Hematopoietic multipotent progenitor cell treated with erythropoietin and hydrocortisone succinate and interleukin-3 and kit ligand, for 15 days (in vitro differentiated cells): Measurements from ENCODE around the gene ZCCHC8.
"Not testable (repeated sequence)": the region's sequence is repeated elsewhere in the genome, so short reads cannot be mapped to it uniquely, and the experiment has no call there.

Experiments used
- DNase-seq: peaks from one replicate; pipeline ENCODE4 v3.0.0-alpha.2; 2015; ENCODE audit warnings: low spot score

The ZCCHC8 gene

DNA sequence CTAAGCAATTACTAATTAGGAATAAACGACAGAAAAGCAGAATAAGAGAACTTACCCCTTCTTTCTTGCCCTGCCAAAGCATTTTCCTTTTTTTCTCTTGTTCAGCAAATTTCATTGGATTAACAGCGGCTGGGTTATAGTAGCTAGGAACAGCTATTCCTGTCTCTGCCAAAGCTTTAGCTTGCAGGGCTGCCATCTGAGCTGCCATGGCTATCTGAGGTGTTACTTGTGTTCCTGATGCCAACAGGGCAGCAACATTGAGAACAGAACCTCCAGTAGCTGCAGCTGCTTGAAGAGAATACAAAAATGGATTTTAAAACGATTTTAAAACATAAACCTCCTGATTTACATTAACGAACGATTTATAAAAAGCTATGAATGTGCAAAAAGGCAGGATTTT, 7.4 kb upstream of the ZCCHC8 start:
- DNase-seq = no peak

DNA sequence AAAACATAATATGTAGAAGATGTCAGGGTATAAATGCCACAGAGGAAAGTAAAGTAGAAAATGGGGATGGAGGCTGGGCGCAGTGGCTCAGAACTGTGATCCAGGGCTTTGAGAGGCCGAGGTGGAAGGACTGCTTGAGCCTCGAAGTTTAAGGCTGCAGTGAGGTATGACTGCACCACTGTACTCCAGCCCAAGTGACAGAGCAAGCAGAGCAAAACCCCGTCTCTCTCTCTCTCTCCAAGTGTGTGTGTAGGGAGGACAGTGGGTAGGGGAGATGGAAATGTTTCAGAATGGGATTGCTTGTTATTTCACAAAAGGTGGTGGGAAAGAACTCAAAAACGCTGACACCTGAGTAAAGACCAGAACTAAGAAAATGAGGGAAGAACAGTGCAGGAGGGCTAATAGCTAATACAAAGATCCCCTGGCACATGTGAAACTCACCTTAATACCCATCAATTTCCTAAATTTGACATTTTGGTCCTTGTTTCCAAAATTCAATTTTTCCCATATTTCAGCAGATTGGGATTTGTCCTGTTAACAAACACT, 5.7 kb upstream of the ZCCHC8 start:
- DNase-seq = no peak

- DNase-seq = no peak
These were observed 4.8 kb upstream of the ZCCHC8 start for GRCh38 chr12:122505419-122506051.

GRCh38 chr12:122503783-122504590, 3.3 kb upstream of the ZCCHC8 start:
- DNase-seq = no peak

DNA sequence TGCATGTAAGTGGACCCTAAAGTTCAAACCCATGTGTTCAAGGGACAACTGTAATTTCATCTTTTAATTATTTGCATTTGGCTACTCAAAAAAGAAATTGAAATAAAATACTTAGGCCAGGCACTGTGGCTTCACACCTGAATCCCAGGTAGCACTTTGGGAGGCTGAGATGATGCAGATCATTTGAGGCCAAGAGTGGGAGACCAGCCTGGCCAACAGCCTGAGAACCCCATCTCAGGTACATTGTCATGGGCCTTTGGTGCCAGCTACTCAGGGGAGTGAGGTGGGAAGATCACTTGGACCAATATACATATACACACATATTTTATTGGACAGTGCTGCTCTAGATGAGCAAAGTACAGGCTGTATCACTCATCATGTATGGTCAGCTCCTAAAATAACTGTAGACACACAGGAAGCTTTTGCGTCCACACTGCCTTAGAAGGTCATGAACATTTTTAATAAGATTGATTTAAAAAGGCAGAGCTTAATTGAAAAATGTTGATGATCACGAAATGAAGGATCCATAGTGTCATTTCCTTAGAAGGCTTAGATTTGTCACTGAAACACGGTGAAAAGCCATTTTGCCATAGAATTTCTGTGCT, 2.5 kb upstream of the ZCCHC8 start:
- DNase-seq = no peak

DNA sequence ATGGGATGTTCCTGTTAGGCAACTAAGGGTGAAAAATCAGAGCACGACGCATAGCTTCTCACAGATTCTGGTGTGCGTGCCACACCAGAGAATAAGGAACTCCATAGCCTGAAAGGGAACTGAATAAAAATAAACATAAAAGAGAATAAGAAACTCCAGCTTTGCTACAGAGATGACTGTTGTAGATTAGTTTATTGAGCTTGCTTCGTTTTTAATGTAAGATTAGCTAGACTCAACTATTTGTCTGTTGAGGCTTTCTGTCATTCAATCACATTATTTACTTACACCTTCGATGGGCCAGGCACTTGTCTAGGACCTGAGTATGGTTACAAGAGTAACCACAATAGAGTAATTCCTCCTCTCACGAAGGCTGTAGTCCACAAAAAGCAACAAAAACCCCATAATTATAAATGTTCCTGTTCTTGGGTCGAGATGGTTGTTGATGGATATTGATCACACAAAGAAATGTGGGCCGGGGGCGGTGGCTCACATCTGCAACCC, 807 bp upstream of the ZCCHC8 start:
- DNase-seq = no peak

DNA sequence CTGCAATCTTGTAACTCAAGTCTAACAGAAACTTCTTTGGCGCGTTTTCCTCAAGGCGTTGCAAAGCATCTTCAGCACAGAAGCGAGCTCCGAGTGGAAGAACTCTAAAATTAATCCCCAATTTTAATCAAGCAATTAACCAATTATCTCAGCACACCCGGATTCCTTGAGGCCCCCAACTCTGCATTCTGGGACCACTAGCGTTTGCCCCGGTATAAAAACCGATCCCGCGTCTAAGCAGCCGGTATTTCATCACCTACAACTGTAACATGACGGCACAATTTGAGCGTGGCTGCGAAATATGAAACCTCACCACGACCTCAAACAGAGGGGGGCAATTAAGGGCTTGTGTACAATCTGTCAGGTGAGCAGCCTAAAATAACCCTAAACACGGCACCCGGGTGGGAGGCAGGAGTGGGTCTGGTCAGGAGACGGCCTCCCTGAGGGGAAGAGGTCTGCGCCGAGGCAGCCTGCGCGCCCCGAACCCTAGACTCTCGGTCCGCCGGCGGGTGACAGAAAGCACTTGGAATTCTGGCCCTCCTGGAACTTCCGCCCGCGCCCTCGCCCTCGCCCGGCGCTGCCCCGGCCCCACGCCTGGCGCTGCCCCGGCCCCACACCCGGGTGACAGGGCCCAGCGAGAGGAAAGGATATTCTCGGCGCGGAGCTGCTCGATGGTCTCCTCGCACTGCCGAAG, 594 bp downstream of the ZCCHC8 start:
- DNase-seq = peak; percentile 55

DNA sequence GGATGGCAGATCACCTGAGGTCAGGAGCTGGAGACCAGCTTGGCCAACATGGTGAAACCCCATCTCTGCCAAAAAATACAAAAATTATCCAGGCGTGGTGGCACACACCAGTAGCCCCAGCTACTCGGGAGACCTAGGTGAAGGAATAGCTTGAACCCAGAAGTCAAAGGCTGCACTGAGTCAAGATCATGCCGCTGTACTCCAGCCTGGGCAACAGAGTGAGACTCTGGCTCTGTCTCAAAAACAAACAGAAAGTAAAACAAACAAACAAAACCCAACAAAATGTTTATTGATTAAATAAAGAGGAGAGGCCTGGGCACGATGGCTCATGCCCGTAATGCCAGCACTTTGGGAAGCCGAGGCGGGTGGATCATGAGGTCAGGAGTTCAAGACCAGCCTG, 5.5 kb downstream of the ZCCHC8 start:
- DNase-seq = no peak

DNA sequence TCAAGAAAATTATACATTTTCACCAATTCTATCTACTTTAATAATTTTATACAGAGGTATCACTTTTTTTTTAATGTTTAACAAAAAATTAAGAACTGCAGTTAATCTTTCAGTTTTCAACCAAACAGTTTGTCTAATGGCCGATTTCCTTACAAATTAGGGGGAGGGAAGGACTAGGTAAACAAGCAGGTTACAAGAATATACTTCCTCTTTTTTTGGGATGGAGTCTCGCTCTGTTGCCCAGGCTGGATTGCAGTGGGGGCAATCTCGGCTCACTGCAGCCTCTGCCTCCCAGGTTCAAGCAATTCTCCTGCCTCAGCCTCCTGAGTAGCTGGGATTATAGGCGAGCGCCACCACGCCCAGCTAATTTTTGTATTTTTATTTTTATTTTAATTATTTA, 7.5 kb downstream of the ZCCHC8 start:
- DNase-seq = not testable (repeated sequence)

- no peak for DNase-seq
These were observed 8.7 kb downstream of the ZCCHC8 start for GRCh38 chr12:122491991-122492390.

DNA sequence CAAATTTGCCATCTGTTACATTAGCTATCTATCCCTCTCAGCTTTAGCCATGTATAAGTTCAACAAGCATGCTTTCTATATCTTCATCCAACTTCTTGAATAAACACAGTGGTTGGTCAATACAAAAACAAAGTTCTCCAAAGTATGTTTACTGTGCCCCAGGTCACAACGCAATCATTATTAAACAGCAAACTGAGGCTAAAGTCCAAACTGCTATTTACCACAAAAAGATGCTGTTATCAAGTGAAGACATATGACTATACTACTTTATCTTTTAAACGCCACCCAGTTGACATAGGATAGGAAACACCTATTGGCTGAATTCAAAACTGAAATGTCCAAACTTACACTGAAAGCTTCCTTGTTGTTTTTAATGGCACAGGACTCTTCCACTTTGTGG, 11.7 kb downstream of the ZCCHC8 start:
- peak; percentile 82 for DNase-seq

DNA sequence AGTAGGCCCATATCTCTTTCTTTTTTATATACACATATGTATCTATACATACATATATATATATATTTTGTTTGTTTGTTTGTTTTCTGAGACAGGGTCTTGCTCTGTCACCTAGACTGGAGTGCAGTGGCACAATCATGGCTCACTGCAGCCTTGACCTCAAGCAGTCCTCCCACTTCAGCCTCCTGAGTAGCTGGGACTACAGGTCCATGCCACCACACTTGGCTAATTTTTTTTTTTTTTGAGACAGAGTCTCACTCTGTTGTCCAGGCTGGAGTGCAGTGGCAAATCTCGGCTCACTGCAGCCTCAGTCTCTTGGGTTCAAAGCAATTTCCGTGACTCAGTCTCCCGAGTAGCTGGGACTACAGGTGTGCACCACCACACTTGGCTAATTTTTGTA, 12.9 kb downstream of the ZCCHC8 start:
- not testable (repeated sequence) for DNase-seq

DNA sequence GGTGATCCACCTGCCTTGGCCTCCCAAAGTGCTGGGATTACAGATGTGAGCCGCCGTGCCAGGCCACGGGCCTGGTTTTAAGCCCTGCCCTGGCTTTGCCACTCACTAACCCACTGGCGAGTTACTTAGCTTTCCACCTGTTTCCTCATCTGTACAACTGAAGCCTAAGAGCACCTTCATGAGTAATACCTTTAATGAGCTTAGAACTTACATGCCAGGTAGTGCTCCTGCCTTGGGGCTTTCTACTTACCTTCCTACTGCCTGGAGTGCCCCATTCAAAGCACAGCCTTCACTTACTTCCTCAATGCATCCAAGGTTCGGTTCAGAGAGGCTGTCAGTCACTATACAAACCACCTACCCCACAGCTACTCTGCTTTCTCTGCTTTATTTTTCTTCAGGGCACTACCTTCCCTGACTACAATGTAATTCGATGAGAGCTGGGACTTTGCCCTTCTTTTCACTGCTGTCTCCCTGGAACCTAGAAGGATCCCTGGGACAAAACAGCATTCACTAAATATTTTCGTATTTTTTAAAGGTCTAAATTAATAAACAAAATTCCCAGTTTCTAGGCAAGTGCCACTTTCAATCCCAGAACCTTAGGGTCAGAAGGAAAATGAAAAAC, 13.8 kb downstream of the ZCCHC8 start:
- DNase-seq = no peak

GRCh38 chr12:122486360-122486759, 14.4 kb downstream of the ZCCHC8 start:
- not testable (repeated sequence) for DNase-seq

DNA sequence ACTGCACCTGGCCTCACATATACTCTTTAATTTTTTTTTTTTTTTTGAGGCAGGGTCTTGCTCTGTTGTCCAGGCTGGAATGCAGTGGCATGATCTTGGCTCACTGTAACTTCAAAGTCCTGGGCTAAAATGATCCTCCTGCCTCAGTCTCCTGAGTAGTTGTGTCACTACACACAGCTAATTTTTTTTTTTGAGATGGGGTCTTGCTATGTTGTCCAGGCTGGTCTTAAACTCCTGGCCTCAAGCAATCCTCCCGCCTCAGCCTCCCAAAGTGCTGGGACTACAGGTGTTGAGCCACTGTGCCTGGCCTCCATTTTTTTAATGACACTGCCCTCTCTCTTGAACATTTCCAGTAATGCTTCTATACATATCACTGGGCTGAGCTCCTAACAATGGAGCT, 16.3 kb downstream of the ZCCHC8 start:
- not testable (repeated sequence) for DNase-seq

- DNase-seq = no peak
These were observed 16.8 kb downstream of the ZCCHC8 start for GRCh38 chr12:122483969-122484368.

GRCh38 chr12:122481861-122482260, 18.9 kb downstream of the ZCCHC8 start:
- DNase-seq = no peak

- DNase-seq = no peak
These were observed 20.0 kb downstream of the ZCCHC8 start for GRCh38 chr12:122480753-122481152.

- DNase-seq = no peak
These were observed 26.4 kb downstream of the ZCCHC8 start for GRCh38 chr12:122474324-122474716.

- no peak for DNase-seq
These were observed 27.0 kb downstream of the ZCCHC8 start for GRCh38 chr12:122473543-122474323.
